Keratinocyte (primary cell): ENCODE results near the gene EGFL8. TPM values are rescaled to one million over a fixed set of nuclear protein-coding genes. Genes with fewer than 3 reads are reported as not detected.
A peak's percentile ranks its signal among the peaks of the same experiment; 100 is the strongest.

ENCODE experiments used
- DNase-seq: peaks from one replicate; pipeline ENCODE4 v3.0.0-alpha.2; 2011; ENCODE audit warnings: low read depth, missing footprints, low spot score
- FAIRE-seq: peaks from 2 replicates; lab custom pipeline; 2011; peaks lifted over from hg19 to GRCh38; lab: Jason Lieb, UNC
- H2AFZ ChIP-seq: 2 replicates; pipeline ENCODE4 v1.6.0; 2012; ENCODE audit warnings: low read length, control low read depth, inconsistent platforms; ENCODE audit not compliant: control insufficient read depth
- H3K27ac ChIP-seq: 2 replicates; pipeline ENCODE4 v1.5.1; 2011; ENCODE audit warnings: low read length; ENCODE audit not compliant: control insufficient read depth, insufficient read depth
- H3K27me3 ChIP-seq: 3 replicates; pipeline ENCODE4 v1.6.0; 2011; ENCODE audit warnings: low read length; ENCODE audit not compliant: control insufficient read depth, insufficient read depth; ENCODE audit errors: extremely low read depth
- H3K36me3 ChIP-seq, 2 experiments: 2 replicates in 1 of 2; 3 replicates in 1 of 2; pipeline ENCODE4 v1.5.1; 2011; ENCODE audit warnings: low read length in 2 of 2, mild to moderate bottlenecking in 1 of 2; ENCODE audit not compliant: control insufficient read depth in 2 of 2, insufficient read depth in 2 of 2; ENCODE audit errors: extremely low read depth in 1 of 2
- H3K4me1 ChIP-seq: 3 replicates; pipeline ENCODE4 v1.5.1; 2011; ENCODE audit warnings: low read length; ENCODE audit not compliant: control insufficient read depth, insufficient read depth; ENCODE audit errors: extremely low read depth
- H3K4me2 ChIP-seq: 3 replicates; pipeline ENCODE4 v1.6.0; 2011; ENCODE audit warnings: low read depth, low read length; ENCODE audit not compliant: control insufficient read depth, insufficient read depth; ENCODE audit errors: extremely low read depth
- H3K4me3 ChIP-seq, 3 experiments: fragments of 200-600 bp in 1 of 3; sonication (generic) in 1 of 3; 2 replicates in 2 of 3; 3 replicates in 1 of 3; pipeline ENCODE4 v1.5.1; 2011 to 2016; ENCODE audit warnings: low read length in 3 of 3, mild to moderate bottlenecking in 3 of 3, control low read depth in 2 of 3, inconsistent platforms in 1 of 3, low read depth in 1 of 3, mixed read lengths in 1 of 3, mixed run types in 1 of 3, moderate library complexity in 1 of 3; ENCODE audit not compliant: control insufficient read depth in 2 of 3, insufficient read depth in 2 of 3; ENCODE audit errors: extremely low read depth in 1 of 3
- H3K79me2 ChIP-seq: 2 replicates; pipeline ENCODE4 v1.6.0; 2012; ENCODE audit warnings: low read length; ENCODE audit not compliant: control insufficient read depth, insufficient read depth
- H3K9ac ChIP-seq: 3 replicates; pipeline ENCODE4 v1.6.0; 2011; ENCODE audit warnings: low read length; ENCODE audit not compliant: control insufficient read depth, insufficient read depth; ENCODE audit errors: extremely low read depth
- H3K9me1 ChIP-seq: 3 replicates; pipeline ENCODE4 v1.6.0; 2011; ENCODE audit warnings: low read length; ENCODE audit not compliant: control insufficient read depth, insufficient read depth; ENCODE audit errors: extremely low read depth
- H3K9me3 ChIP-seq: 2 replicates; pipeline ENCODE4 v1.5.1; 2012; ENCODE audit warnings: low read depth, low read length; ENCODE audit not compliant: control insufficient read depth
- H4K20me1 ChIP-seq: 3 replicates; pipeline ENCODE4 v1.6.0; 2011; ENCODE audit warnings: low read length; ENCODE audit not compliant: control insufficient read depth, insufficient read depth; ENCODE audit errors: extremely low read depth
- EZH2 ChIP-seq: IDR thresholded peaks from one replicate; pipeline ENCODE4 v1.6.1; 2012; ENCODE audit warnings: inconsistent platforms, mild to moderate bottlenecking, low read length, moderate library complexity
- dilution Hi-C: fragments of 300-500 bp; cut with MboI; formaldehyde crosslinking; loops from one replicate; pipeline ENCODE4 v1.7.0; 2020; ENCODE audit warnings: low sequenced_read_pairs; ENCODE audit not compliant: extremely low pct_ligation_motif_present
- polyA plus RNA-seq, 5 experiments: library from polyadenylated mRNA; depleted of rRNA in 3 of 5; stranded (reverse) in 3 of 5; stranded (forward) in 1 of 5; unstranded in 1 of 5; fragments of >200 nt; gene quantifications; 1 replicate in 1 of 5; 2 replicates in 3 of 5; 3 replicates in 1 of 5; pipeline versions ENCODE4 v1.2.1 to v1.2.3, GENCODE V29; 2011 to 2012; ENCODE audit warnings: missing spikeins in 2 of 5, low read depth in 1 of 5, low replicate concordance in 1 of 5
- TF ChIP-seq, protein P1 (sequence below), 3 experiments: IDR thresholded peaks in 1 of 3; conservative IDR thresholded peaks in 1 of 3; optimal IDR thresholded peaks in 1 of 3; 2 replicates in 2 of 3; 3 replicates in 1 of 3; pipeline versions ENCODE3 to v1.5.1; 2011; ENCODE audit warnings: low read length in 3 of 3, mild to moderate bottlenecking in 3 of 3, moderate library complexity in 2 of 3, control low read depth in 1 of 3, inconsistent platforms in 1 of 3; ENCODE audit not compliant: insufficient read depth in 2 of 3; ENCODE audit errors: extremely low read depth in 1 of 3

The EGFL8 gene
- polyA plus RNA-seq, 1 donor (not counting 4 experiments of a cell fraction or from before 2014, with no cell fraction given) = 3.7 TPM

DNA sequence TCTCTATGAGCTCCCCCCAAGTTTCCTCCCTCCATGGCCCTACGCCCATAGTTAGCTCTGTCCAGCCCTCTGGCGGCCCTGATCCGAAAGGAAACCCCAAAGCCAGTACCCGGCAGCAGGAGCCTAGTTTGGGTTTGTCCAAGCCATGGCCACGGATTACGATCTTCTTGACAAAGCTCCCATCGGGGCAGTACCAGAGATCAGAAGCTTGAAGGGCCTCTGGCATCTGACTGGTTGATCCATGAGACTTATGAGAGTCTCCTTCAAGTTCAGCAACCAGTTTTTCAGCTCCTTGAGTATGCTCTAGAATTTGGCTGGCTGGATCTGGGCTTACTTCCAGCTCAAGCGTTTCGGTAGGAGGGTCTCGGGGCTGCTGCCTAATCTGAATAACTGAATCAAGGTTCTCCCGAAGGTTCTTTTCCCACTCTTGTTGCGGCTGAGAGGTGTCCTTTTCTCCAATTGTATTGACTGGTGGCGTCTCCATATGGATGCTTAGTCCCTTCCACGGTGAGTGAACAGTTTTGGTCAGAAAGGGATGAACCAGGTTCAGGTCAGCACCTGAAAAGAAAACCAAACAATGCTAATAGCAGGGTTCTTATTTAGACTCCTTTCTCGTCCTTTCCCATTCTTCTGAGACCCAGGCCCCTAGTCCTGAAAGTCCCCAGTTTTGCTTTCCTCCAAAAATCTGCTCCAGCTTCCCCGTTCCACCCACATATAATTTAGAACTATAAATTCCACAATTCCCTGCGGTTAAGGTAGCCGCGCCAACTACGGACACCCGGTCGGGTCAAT, 34.9 kb upstream of the EGFL8 start:
- peak overlapping the region; percentile 60 to 89 (median 78) for H3K4me3 ChIP-seq
- peaks cover 23% of the 10 kb centered on the region for H3K4me1 ChIP-seq
- no peaks in the 10 kb centered on the region for H3K9me3 ChIP-seq
- H2AFZ ChIP-seq = peak overlapping the region; percentile 83
- peak overlapping the region; percentile 75 for H3K9ac ChIP-seq
- DNase-seq (no peak), FAIRE-seq (no peak)
- no peaks in the 10 kb centered on the region for H3K9me1 ChIP-seq
- no peak for TF ChIP-seq EZH2
- TF ChIP-seq, protein P1, sequence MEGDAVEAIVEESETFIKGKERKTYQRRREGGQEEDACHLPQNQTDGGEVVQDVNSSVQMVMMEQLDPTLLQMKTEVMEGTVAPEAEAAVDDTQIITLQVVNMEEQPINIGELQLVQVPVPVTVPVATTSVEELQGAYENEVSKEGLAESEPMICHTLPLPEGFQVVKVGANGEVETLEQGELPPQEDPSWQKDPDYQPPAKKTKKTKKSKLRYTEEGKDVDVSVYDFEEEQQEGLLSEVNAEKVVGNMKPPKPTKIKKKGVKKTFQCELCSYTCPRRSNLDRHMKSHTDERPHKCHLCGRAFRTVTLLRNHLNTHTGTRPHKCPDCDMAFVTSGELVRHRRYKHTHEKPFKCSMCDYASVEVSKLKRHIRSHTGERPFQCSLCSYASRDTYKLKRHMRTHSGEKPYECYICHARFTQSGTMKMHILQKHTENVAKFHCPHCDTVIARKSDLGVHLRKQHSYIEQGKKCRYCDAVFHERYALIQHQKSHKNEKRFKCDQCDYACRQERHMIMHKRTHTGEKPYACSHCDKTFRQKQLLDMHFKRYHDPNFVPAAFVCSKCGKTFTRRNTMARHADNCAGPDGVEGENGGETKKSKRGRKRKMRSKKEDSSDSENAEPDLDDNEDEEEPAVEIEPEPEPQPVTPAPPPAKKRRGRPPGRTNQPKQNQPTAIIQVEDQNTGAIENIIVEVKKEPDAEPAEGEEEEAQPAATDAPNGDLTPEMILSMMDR (optimal IDR thresholded peaks at IDR 0.05 in 1 of 3, IDR thresholded peaks at IDR 0.05 in 1 of 3, conservative IDR thresholded peaks at IDR 0.05 in 1 of 3; ENCODE audit: extremely low read depth in 1 of 3, insufficient read depth in 2 of 3, low read length in 3 of 3) = no peak
- no peaks in the 10 kb centered on the region for H4K20me1 ChIP-seq
- no peaks in the 10 kb centered on the region for H3K27me3 ChIP-seq
- H3K79me2 ChIP-seq = peaks cover 18% of the 10 kb centered on the region
- H3K27ac ChIP-seq = peak overlapping the region; percentile 58
- dilution Hi-C loops = no loop called here
- no peaks in the 10 kb centered on the region for H3K36me3 ChIP-seq
- H3K4me2 ChIP-seq = peak overlapping the region; percentile 76

DNA sequence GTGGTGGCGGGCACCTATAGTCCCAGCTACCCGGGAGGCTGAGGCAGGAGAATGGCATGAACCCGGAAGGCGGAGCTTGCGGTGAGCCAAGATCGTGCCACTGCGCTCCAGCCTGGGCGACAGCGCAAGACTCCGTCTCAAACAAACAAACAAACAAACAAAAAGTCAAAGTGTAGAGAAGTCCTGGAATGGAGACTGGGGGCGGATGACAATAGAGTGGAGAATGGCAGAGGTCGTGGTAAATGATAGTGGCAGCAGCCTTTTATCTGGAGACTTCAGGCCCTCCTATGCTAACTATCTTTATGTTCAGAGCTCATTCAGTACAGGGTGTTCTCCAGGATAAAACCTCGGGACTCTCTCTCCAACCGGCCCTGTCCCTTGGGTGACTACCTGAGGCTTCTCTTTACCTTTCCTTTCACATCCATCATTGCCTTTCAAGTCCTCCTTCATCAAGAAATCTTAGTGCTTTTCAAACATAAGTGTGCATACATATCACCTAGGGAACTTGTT, 32.9 kb upstream of the EGFL8 start:
- no peak for DNase-seq
- peaks cover 18% of the 10 kb centered on the region for H3K79me2 ChIP-seq
- no peak overlapping the region for H3K4me2 ChIP-seq

More for the DNA sequence above, 32.9 kb upstream of the EGFL8 start:
- H3K27ac ChIP-seq = no peak overlapping the region
- no peak for FAIRE-seq
- H3K9ac ChIP-seq = no peak overlapping the region
- no peaks in the 10 kb centered on the region for H3K9me1 ChIP-seq
- H4K20me1 ChIP-seq = no peaks in the 10 kb centered on the region
- no peak overlapping the region for H2AFZ ChIP-seq
- no peaks in the 10 kb centered on the region for H3K27me3 ChIP-seq
- dilution Hi-C loops = no loop called here
- H3K36me3 ChIP-seq = no peaks in the 10 kb centered on the region
- peaks cover 23% of the 10 kb centered on the region for H3K4me1 ChIP-seq
- TF ChIP-seq, protein P1 (optimal IDR thresholded peaks at IDR 0.05 in 1 of 3, IDR thresholded peaks at IDR 0.05 in 1 of 3, conservative IDR thresholded peaks at IDR 0.05 in 1 of 3; ENCODE audit: extremely low read depth in 1 of 3, insufficient read depth in 2 of 3, low read length in 3 of 3) = no peak
- no peak for TF ChIP-seq EZH2
- no peaks in the 10 kb centered on the region for H3K9me3 ChIP-seq
- no peak overlapping the region for H3K4me3 ChIP-seq
